Neural progenitor cell (in vitro differentiated cells): ENCODE results near the gene PER1. TPM values are rescaled to one million over a fixed set of nuclear protein-coding genes. Genes with fewer than 3 reads are reported as not detected.

Source experiments
- DNase-seq: peaks from one replicate; pipeline ENCODE4 v3.0.0-alpha.2; 2016; ENCODE audit warnings: low spot score
- H2AFZ ChIP-seq: fragments of 200-600 bp; sonication (generic); replicated peaks from 2 replicates; pipeline ENCODE4 v1.6.1; 2016; ENCODE audit warnings: antibody characterized with exemption
- H3F3A ChIP-seq: fragments of 200-600 bp; sonication (generic); 2 replicates; pipeline ENCODE4 v1.6.1; 2016; ENCODE audit warnings: antibody characterized with exemption, low read depth
- H3K27ac ChIP-seq: fragments of 200-600 bp; sonication (generic); 2 replicates; pipeline ENCODE4 v1.5.1; 2016; ENCODE audit warnings: mild to moderate bottlenecking
- H3K27me3 ChIP-seq: fragments of 200-600 bp; sonication (generic); 2 replicates; pipeline ENCODE4 v1.6.1; 2016; ENCODE audit warnings: mild to moderate bottlenecking, moderate library complexity
- H3K36me3 ChIP-seq: fragments of 200-600 bp; sonication (generic); 2 replicates; pipeline ENCODE4 v1.5.1; 2016
- H3K4me1 ChIP-seq: fragments of 200-600 bp; sonication (generic); 2 replicates; pipeline ENCODE4 v1.6.1; 2016; ENCODE audit warnings: mixed run types
- H3K4me2 ChIP-seq: fragments of 200-600 bp; sonication (generic); 2 replicates; pipeline ENCODE4 v1.6.1; 2016
- H3K4me3 ChIP-seq: fragments of 200-600 bp; sonication (generic); 2 replicates; pipeline ENCODE4 v1.5.1; 2016
- H3K79me2 ChIP-seq: fragments of 200-600 bp; sonication (generic); 2 replicates; pipeline ENCODE4 v1.6.1; 2016; ENCODE audit warnings: low read depth
- H3K9ac ChIP-seq: fragments of 200-600 bp; sonication (generic); 2 replicates; pipeline ENCODE4 v1.6.1; 2016
- H3K9me3 ChIP-seq: fragments of 200-600 bp; sonication (generic); 2 replicates; pipeline ENCODE4 v1.5.1; 2016; ENCODE audit warnings: low read depth
- H4K20me1 ChIP-seq: fragments of 200-600 bp; sonication (generic); 2 replicates; pipeline ENCODE4 v1.6.1; 2016; ENCODE audit warnings: low read depth
- H3K27ac Mint-ChIP-seq: 3 replicates; pipeline ENCODE4 v1.8.0; 2021; ENCODE audit warnings: mixed read lengths
- H3K27me3 Mint-ChIP-seq: 2 replicates; pipeline ENCODE4 v1.8.0; 2022; ENCODE audit warnings: low read depth, mild to moderate bottlenecking, inconsistent platforms, moderate library complexity, mixed read lengths; ENCODE audit not compliant: insufficient read depth
- H3K36me3 Mint-ChIP-seq: 3 replicates; pipeline ENCODE4 v1.8.0; 2021; ENCODE audit warnings: mixed read lengths
- H3K4me1 Mint-ChIP-seq: 3 replicates; pipeline ENCODE4 v1.8.0; 2021; ENCODE audit warnings: mixed read lengths
- H3K4me3 Mint-ChIP-seq: 3 replicates; pipeline ENCODE4 v1.8.0; 2021; ENCODE audit warnings: mild to moderate bottlenecking, moderate library complexity, mixed read lengths
- H3K9me3 Mint-ChIP-seq: 3 replicates; pipeline ENCODE4 v1.8.0; 2020; ENCODE audit warnings: mixed read lengths
- CTCF ChIP-seq: fragments of 200-600 bp; sonication (generic); IDR thresholded peaks from 2 replicates; pipeline ENCODE4 v1.5.1; 2017; ENCODE audit warnings: antibody characterized with exemption, mild to moderate bottlenecking
- EZH2 ChIP-seq: fragments of 200-600 bp; sonication (generic); IDR thresholded peaks from 2 replicates; pipeline ENCODE4 v1.6.1; 2017; ENCODE audit warnings: antibody characterized with exemption, mild to moderate bottlenecking, moderate library complexity
- EZH2phosphoT487 ChIP-seq: fragments of 200-600 bp; sonication (generic); IDR thresholded peaks from 2 replicates; pipeline ENCODE4 v1.6.1; 2017; ENCODE audit warnings: antibody characterized with exemption
- total RNA-seq: library from RNA; depleted of rRNA; stranded (reverse); fragments of >200 nt; gene quantifications from 2 replicates; pipeline ENCODE4 v1.2.3, GENCODE V29; 2015; ENCODE audit warnings: low replicate concordance

PER1 gene
- total RNA-seq, 1 donor from 2014 or later, result 3.2 TPM

DNA sequence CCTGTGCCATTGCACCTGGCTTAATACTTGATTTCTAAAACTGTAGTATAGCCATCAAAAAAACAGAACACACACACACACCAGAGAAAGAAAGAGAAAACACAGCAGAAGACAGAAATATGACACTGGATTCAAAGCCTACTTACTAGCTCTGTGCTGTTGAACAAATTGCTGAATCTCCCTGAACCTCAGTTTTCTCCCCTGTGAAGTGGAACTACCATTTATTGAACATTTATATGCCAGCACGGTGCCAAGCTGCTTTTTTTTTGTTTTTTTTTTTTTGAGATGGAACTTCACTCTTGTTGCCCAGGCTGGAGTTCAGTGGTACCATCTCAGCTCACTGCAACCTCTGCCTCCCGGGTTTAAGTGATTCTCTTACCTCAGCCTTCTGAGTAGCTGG, 51.4 kb downstream of the PER1 start:
- Mint-ChIP-seq H3K27me3 (peaks cover 17% of the 10 kb centered on the region), H3K4me3 (no peak overlapping the region), H3K36me3 (no peaks in the 10 kb centered on the region), H3K27ac (no peak overlapping the region), H3K9me3 (no peaks in the 10 kb centered on the region), H3K4me1 (no peaks in the 10 kb centered on the region)
- Histone ChIP-seq H3K27ac (no peak overlapping the region), H3K27me3 (peaks cover 6% of the 10 kb centered on the region), H3K9me3 (no peaks in the 10 kb centered on the region), H3K4me2 (no peak overlapping the region), H4K20me1 (no peaks in the 10 kb centered on the region), H3F3A (no peaks in the 10 kb centered on the region), H3K4me1 (no peaks in the 10 kb centered on the region), H3K9ac (no peak overlapping the region), H3K4me3 (no peak overlapping the region), H2AFZ (no peak overlapping the region), H3K36me3 (no peaks in the 10 kb centered on the region), H3K79me2 (no peaks in the 10 kb centered on the region)
- TF ChIP-seq EZH2phosphoT487, result no peak
- TF ChIP-seq CTCF, result no peak
- TF ChIP-seq EZH2, result no peak
- DNase-seq, result no peak

DNA sequence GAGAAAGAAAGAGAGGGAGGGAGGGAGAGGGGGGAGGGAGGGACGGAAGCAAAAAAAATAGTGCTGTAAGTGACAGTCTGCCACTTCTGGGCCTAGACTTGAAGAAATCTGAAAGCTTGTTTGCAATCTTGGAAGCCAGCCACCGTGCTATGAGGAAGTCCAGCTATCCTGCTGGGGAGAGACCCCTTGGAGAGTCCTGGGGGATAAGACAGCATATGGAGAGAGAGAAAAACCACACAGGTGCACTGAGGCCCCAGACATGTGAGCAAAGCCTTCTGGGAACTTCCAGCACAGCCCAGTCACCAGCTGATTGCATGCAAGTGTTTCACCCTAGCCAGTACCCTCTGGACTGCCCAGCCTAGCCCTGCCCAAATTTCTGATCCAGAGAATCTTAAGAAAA, 52.1 kb downstream of the PER1 start:
- no peak for DNase-seq
- H3K27me3 Mint-ChIP-seq, result peaks cover 19% of the 10 kb centered on the region
- no peak overlapping the region for H3K4me2 ChIP-seq

DNA sequence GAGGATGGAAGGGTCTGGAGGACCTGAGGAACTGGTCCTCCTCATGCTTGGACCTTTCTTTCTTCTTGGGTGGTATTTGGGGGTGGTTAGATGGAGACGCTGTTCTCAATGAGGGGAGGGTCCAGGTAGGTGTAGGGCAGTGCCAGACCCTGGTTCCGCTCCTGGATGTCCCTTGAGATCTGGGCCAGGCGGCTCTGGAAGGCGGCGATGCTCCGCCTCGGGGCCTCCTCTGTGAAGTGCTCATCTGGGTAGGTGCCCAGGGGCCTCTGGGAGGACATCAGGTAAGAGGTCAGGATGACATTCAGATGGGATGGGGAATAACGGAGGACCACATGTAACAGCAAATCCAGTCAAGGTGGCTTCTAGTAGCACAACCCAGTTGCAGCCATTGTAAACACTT, 55.7 kb downstream of the PER1 start:
- no peaks in the 10 kb centered on the region for H3K36me3 ChIP-seq
- H2AFZ ChIP-seq, result no peak overlapping the region
- H3K4me1 ChIP-seq, result no peaks in the 10 kb centered on the region
- H3F3A ChIP-seq, result no peaks in the 10 kb centered on the region
- Mint-ChIP-seq H3K27ac (no peak overlapping the region), H3K4me3 (no peak overlapping the region), H3K4me1 (peaks cover 2% of the 10 kb centered on the region), H3K9me3 (no peaks in the 10 kb centered on the region), H3K27me3 (peaks cover 25% of the 10 kb centered on the region), H3K36me3 (no peaks in the 10 kb centered on the region)
- H4K20me1 ChIP-seq, result no peaks in the 10 kb centered on the region
- TF ChIP-seq CTCF, result no peak
- no peak for TF ChIP-seq EZH2phosphoT487
- no peak for TF ChIP-seq EZH2
- H3K4me3 ChIP-seq, result no peak overlapping the region
- peaks cover 15% of the 10 kb centered on the region for H3K27me3 ChIP-seq
- H3K79me2 ChIP-seq, result no peaks in the 10 kb centered on the region
- no peak overlapping the region for H3K9ac ChIP-seq
- no peak overlapping the region for H3K27ac ChIP-seq
- no peaks in the 10 kb centered on the region for H3K9me3 ChIP-seq
- no peak for DNase-seq
- no peak overlapping the region for H3K4me2 ChIP-seq

More for the DNA sequence above, 52.1 kb downstream of the PER1 start:
- Histone ChIP-seq H3K4me1 (no peaks in the 10 kb centered on the region), H3K79me2 (no peaks in the 10 kb centered on the region), H3K9ac (no peak overlapping the region), H3K36me3 (no peaks in the 10 kb centered on the region), H3K4me3 (no peak overlapping the region), H3K27ac (no peak overlapping the region), H3K9me3 (no peaks in the 10 kb centered on the region), H3K27me3 (peaks cover 8% of the 10 kb centered on the region), H2AFZ (no peak overlapping the region), H3F3A (no peaks in the 10 kb centered on the region), H4K20me1 (no peaks in the 10 kb centered on the region)
- Mint-ChIP-seq H3K36me3 (no peaks in the 10 kb centered on the region), H3K9me3 (no peaks in the 10 kb centered on the region), H3K27ac (no peak overlapping the region), H3K4me1 (no peaks in the 10 kb centered on the region), H3K4me3 (no peak overlapping the region)
- TF ChIP-seq CTCF, result no peak
- TF ChIP-seq EZH2phosphoT487, result no peak
- no peak for TF ChIP-seq EZH2

DNA sequence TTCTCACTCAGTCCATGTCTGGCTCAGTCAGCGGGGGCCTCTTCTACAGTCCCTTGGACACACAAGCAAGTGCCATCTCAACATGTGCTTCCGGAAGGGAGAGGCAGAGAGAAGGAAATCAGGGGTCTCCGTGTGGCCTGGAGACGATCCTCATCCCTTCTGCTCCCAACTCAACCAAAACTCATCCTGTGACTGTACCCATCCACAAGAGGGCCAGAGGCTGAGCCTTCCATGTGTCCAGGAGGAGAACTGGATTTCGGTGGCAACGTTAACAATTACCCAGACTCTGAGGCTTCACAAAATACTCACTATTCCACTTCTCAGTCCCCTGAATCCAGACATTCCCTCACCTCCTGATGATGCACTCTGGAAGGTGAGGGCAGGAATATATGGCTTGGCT, 56.8 kb downstream of the PER1 start:
- Mint-ChIP-seq H3K27ac (no peak overlapping the region), H3K27me3 (peaks cover 20% of the 10 kb centered on the region), H3K4me3 (no peak overlapping the region), H3K4me1 (peaks cover 2% of the 10 kb centered on the region), H3K36me3 (no peaks in the 10 kb centered on the region), H3K9me3 (no peaks in the 10 kb centered on the region)
- H3K79me2 ChIP-seq, result no peaks in the 10 kb centered on the region
- no peak overlapping the region for H3K27ac ChIP-seq
- H3K36me3 ChIP-seq, result no peaks in the 10 kb centered on the region
- TF ChIP-seq EZH2phosphoT487, result no peak
- no peak for TF ChIP-seq CTCF
- TF ChIP-seq EZH2, result no peak
- no peaks in the 10 kb centered on the region for H3K4me1 ChIP-seq
- no peak overlapping the region for H2AFZ ChIP-seq
- no peaks in the 10 kb centered on the region for H4K20me1 ChIP-seq
- H3K27me3 ChIP-seq, result peaks cover 21% of the 10 kb centered on the region
- H3K4me3 ChIP-seq, result no peak overlapping the region
- H3K9me3 ChIP-seq, result no peaks in the 10 kb centered on the region
- H3K9ac ChIP-seq, result no peak overlapping the region
- H3K4me2 ChIP-seq, result no peak overlapping the region
- DNase-seq, result no peak
- no peaks in the 10 kb centered on the region for H3F3A ChIP-seq
